A549 (cell line): ENCODE results near the gene GIMAP5. TPM values are rescaled to one million over a fixed set of nuclear protein-coding genes. Genes with fewer than 3 reads are reported as not detected.

Source experiments
- ATAC-seq, 2 experiments: fragments of 200-7000 bp in 1 of 2; fragments of >200 bp in 1 of 2; cut with Nextera tagmentation in 1 of 2; cut with Tn5 transposase in 1 of 2; 3 replicates each; pipeline versions ENCODE4 v1.8.0 to v1.9.1; 2018 to 2020; ENCODE audit warnings: mild to moderate bottlenecking in 1 of 2, moderate library complexity in 1 of 2
- CTCF ChIA-PET: fragments of 300-600 bp; sonication (Branson Sonifier 250); formaldehyde crosslinking; extraction: SDS; loops from one replicate; lab custom pipeline; 2021; ENCODE audit warnings: antibody characterized with exemption, inconsistent platforms; lab: Yijun Ruan, JAX
- POLR2A ChIA-PET: fragments of 350-600 bp; formaldehyde crosslinking; extraction: SDS; loops from one replicate; lab custom pipeline; 2021; ENCODE audit warnings: antibody characterized with exemption, inconsistent platforms; lab: Yijun Ruan, JAX
- DNase-seq, 2 experiments: peaks; one replicate each; pipeline versions ENCODE4 v3.0.0 to v3.0.0-alpha.2; 2011 to 2016; ENCODE audit warnings: low read depth in 1 of 2, low spot score in 1 of 2
- FAIRE-seq: peaks from 2 replicates; lab custom pipeline; 2011; peaks lifted over from hg19 to GRCh38; lab: Jason Lieb, UNC
- H3K27ac ChIP-seq, 2 experiments: fragments of >200 bp; sonication (Bioruptor Twin); formaldehyde crosslinking; 3 replicates each; pipeline ENCODE4 v1.5.1; 2016 to 2017
- H3K4me1 ChIP-seq: fragments of >200 bp; sonication (Bioruptor Twin); formaldehyde crosslinking; 3 replicates; pipeline ENCODE4 v1.6.1; 2016
- H3K4me2 ChIP-seq: fragments of >200 bp; sonication (Bioruptor Twin); formaldehyde crosslinking; 3 replicates; pipeline ENCODE4 v1.6.1; 2016
- H3K4me3 ChIP-seq: fragments of >200 bp; sonication (Bioruptor Twin); formaldehyde crosslinking; 3 replicates; pipeline ENCODE4 v1.5.1; 2016
- H3K9me3 ChIP-seq: fragments of >200 bp; sonication (Bioruptor Twin); formaldehyde crosslinking; 3 replicates; pipeline ENCODE4 v1.6.1; 2016
- BHLHE40 ChIP-seq: IDR thresholded peaks from 2 replicates; pipeline ENCODE4 v1.6.1; 2012; ENCODE audit warnings: low read depth, low read length, inconsistent platforms
- CBX2 ChIP-seq: fragments of 200-600 bp; sonication (generic); IDR thresholded peaks from 2 replicates; pipeline ENCODE4 v1.6.1; 2016; ENCODE audit warnings: low read depth, mild to moderate bottlenecking, borderline replicate concordance
- FOSL2 ChIP-seq, 2 experiments: fragments of 450-650 bp in 1 of 2; fragments of >200 bp in 1 of 2; sonication (Bioruptor Twin) in 1 of 2; formaldehyde crosslinking; IDR thresholded peaks; 2 replicates each; pipeline versions ENCODE4 v1.5.0 to v1.6.1; 2016 to 2020; ENCODE audit warnings: mild to moderate bottlenecking in 1 of 2, moderate library complexity in 1 of 2
- FOXS1 ChIP-seq: fragments of 250-450 bp; sonication (Bioruptor Pico); IDR thresholded peaks from 2 replicates; pipeline ENCODE4 v1.5.0; 2020; ENCODE audit warnings: mild to moderate bottlenecking, moderate library complexity
- HDAC2 ChIP-seq: fragments of 200-600 bp; sonication (generic); IDR thresholded peaks from 2 replicates; pipeline ENCODE4 v1.6.1; 2016
- HEYL ChIP-seq: fragments of 250-450 bp; sonication (Bioruptor Pico); IDR thresholded peaks from 2 replicates; pipeline ENCODE4 v1.8.0; 2021; ENCODE audit warnings: mild to moderate bottlenecking, moderate library complexity
- HOXB13 ChIP-seq: fragments of 250-450 bp; sonication (Bioruptor Pico); IDR thresholded peaks from 2 replicates; pipeline ENCODE4 v1.5.0; 2020; ENCODE audit warnings: low read depth, mild to moderate bottlenecking, moderate library complexity
- MAZ ChIP-seq: fragments of 150-350 bp; IDR thresholded peaks from 2 replicates; pipeline ENCODE4 v1.6.1; 2014; ENCODE audit warnings: antibody characterized with exemption, low read depth, low read length, borderline replicate concordance
- NPAS2 ChIP-seq: fragments of 250-450 bp; sonication (Bioruptor Pico); IDR thresholded peaks from 2 replicates; pipeline ENCODE4 v1.8.0; 2022; ENCODE audit warnings: mild to moderate bottlenecking, moderate library complexity, borderline replicate concordance
- POLR2A ChIP-seq: IDR thresholded peaks from 2 replicates; pipeline ENCODE4 v1.6.1; 2012; ENCODE audit warnings: mild to moderate bottlenecking, low read length
- TFCP2L1 ChIP-seq: fragments of 250-450 bp; sonication (Bioruptor Pico); IDR thresholded peaks from 2 replicates; pipeline ENCODE4 v1.5.0; 2021; ENCODE audit warnings: mild to moderate bottlenecking
- WGBS: methylation state at CpG from one replicate; pipeline ENCODE4 v1.1.6; 2017; ENCODE audit errors: missing lambda C conversion rate; 5-methylcytosine and 5-hydroxymethylcytosine counted together
- polyA plus RNA-seq, 4 experiments: library from polyadenylated mRNA; depleted of rRNA in 3 of 4; stranded (reverse); fragments of >200 nt; fragmentation: RNase III in 1 of 4; extraction: RNeasy Plus Mini Kit Qiagen cat#74134 plus additional on column Dnase treatment in 1 of 4; gene quantifications; 2 replicates in 3 of 4; 3 replicates in 1 of 4; pipeline ENCODE4 v1.2.3, GENCODE V29; 2011 to 2017
- TF ChIP-seq, protein P1 (sequence below): fragments of 250-450 bp; sonication (Bioruptor Pico); IDR thresholded peaks from 2 replicates; pipeline ENCODE4 v1.5.0; 2020; ENCODE audit warnings: low read depth, mild to moderate bottlenecking, moderate library complexity
- TF ChIP-seq, protein P2 (sequence below): IDR thresholded peaks from 2 replicates; pipeline ENCODE4 v1.6.1; 2012
- TF ChIP-seq, protein P3 (sequence below): fragments of >200 bp; sonication (Bioruptor Twin); formaldehyde crosslinking; IDR thresholded peaks from 3 replicates; pipeline ENCODE4 v1.6.1; 2016
- TF ChIP-seq, protein P4 (sequence below): fragments of >200 bp; sonication (Bioruptor Twin); formaldehyde crosslinking; IDR thresholded peaks from 2 replicates; pipeline ENCODE4 v1.6.1; 2016
- TF ChIP-seq, protein P5 (sequence below): IDR thresholded peaks from 2 replicates; pipeline ENCODE4 v1.6.1; 2012; ENCODE audit warnings: low read depth, borderline replicate concordance

GIMAP5 gene
- polyA plus RNA-seq, 2 of the 4 experiments (the other 2 are of a cell fraction): not detected

DNA sequence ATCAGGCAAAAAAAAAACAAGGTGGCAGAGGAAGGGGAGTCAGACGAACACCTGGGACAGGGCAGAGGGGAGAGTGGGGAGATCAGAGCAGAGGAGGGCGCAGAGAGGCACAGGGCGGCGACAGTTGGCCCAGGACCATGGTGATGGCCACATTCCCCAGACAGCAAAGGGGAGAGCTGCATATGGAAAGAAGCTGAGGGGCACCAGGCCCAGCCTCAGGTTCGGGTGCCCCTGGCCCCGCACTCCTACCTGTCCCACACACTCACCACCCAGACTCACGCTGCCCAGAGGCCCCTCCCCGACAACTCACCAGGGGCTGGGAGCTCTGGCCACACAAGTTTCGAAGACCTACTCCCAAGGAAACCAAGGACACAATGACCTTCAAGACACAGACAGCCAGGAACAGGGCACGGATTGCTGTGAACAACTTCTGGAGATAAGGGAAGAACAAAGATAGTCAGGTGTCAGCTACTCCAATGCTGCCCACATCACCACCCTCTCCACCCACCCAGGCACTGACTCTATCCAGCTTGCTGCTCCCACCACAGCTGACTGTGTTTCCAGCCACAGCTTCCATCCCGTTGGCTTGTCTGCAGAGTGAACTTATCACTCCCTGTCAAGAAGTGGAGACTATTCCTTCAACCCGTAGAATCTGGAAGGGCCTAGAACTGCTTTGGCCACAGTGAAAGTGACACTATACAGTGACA lies 54.7 kb downstream of the GIMAP5 start:
- no peaks in the 10 kb centered on the region for H3K9me3 ChIP-seq
- H3K4me1 ChIP-seq: no peaks in the 10 kb centered on the region
- no peak overlapping the region for H3K4me2 ChIP-seq
- no peak for ATAC-seq
- POLR2A ChIA-PET: no interaction called here
- CTCF ChIA-PET: interaction anchor here (0.9 to 3.0 kb wide), 2 partner anchors 13 to 194 kb away, joined by 4 to 13 read pairs; no protein-coding TSS in a partner anchor
- no peak overlapping the region for H3K4me3 ChIP-seq
- WGBS: 12% methylated on average over 11 of the region's 12 CpGs
- FAIRE-seq: no peak
- DNase-seq: no peak
- H3K27ac ChIP-seq: no peak overlapping the region
- TF ChIP-seq TFCP2L1 (CRISPR knock-in tag) (no peak), POLR2A (no peak), FOXS1 (no peak), HDAC2 (no peak), FOSL2 (IDR thresholded peaks at IDR 0.05) (no peak), FOSL2 (CRISPR knock-in tag; IDR thresholded peaks at IDR 0.05) (no peak), NPAS2 (CRISPR knock-in tag) (no peak), MAZ (no peak), CBX2 (no peak), HEYL (no peak), HOXB13 (CRISPR knock-in tag) (no peak), BHLHE40 (no peak)
- TF ChIP-seq, protein P1, sequence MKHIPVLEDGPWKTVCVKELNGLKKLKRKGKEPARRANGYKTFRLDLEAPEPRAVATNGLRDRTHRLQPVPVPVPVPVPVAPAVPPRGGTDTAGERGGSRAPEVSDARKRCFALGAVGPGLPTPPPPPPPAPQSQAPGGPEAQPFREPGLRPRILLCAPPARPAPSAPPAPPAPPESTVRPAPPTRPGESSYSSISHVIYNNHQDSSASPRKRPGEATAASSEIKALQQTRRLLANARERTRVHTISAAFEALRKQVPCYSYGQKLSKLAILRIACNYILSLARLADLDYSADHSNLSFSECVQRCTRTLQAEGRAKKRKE (CRISPR knock-in tag): no peak
- TF ChIP-seq, protein P2, sequence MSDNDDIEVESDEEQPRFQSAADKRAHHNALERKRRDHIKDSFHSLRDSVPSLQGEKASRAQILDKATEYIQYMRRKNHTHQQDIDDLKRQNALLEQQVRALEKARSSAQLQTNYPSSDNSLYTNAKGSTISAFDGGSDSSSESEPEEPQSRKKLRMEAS: no peak
- TF ChIP-seq, protein P3, sequence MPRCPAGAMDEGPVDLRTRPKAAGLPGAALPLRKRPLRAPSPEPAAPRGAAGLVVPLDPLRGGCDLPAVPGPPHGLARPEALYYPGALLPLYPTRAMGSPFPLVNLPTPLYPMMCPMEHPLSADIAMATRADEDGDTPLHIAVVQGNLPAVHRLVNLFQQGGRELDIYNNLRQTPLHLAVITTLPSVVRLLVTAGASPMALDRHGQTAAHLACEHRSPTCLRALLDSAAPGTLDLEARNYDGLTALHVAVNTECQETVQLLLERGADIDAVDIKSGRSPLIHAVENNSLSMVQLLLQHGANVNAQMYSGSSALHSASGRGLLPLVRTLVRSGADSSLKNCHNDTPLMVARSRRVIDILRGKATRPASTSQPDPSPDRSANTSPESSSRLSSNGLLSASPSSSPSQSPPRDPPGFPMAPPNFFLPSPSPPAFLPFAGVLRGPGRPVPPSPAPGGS: no peak
- TF ChIP-seq, protein P4, sequence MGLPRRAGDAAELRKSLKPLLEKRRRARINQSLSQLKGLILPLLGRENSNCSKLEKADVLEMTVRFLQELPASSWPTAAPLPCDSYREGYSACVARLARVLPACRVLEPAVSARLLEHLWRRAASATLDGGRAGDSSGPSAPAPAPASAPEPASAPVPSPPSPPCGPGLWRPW: no peak
- TF ChIP-seq, protein P5, sequence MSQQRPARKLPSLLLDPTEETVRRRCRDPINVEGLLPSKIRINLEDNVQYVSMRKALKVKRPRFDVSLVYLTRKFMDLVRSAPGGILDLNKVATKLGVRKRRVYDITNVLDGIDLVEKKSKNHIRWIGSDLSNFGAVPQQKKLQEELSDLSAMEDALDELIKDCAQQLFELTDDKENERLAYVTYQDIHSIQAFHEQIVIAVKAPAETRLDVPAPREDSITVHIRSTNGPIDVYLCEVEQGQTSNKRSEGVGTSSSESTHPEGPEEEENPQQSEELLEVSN: no peak

Other genes starting within 250 kb of the GIMAP5 start
- not detected in 2 replicates for gene GIMAP7, start 222.5 kb upstream of the GIMAP5 start, polyA plus RNA-seq (2011; rRNA removed)
- not detected in 3 replicates for gene GIMAP7, start 222.5 kb upstream of the GIMAP5 start, polyA plus RNA-seq (2017; fragmentation: RNase III; extraction: RNeasy Plus Mini Kit Qiagen cat#74134 plus additional on column Dnase treatment)
- not detected in 2 replicates for gene GIMAP4, start 170.0 kb upstream of the GIMAP5 start, polyA plus RNA-seq (2011; rRNA removed)
- gene GIMAP4, start 170.0 kb upstream of the GIMAP5 start, polyA plus RNA-seq (2017; fragmentation: RNase III; extraction: RNeasy Plus Mini Kit Qiagen cat#74134 plus additional on column Dnase treatment): not detected in 3 replicates
- gene GIMAP6, start 105.0 kb upstream of the GIMAP5 start, polyA plus RNA-seq (2011; rRNA removed): not detected in 2 replicates
- not detected in 3 replicates for gene GIMAP6, start 105.0 kb upstream of the GIMAP5 start, polyA plus RNA-seq (2017; fragmentation: RNase III; extraction: RNeasy Plus Mini Kit Qiagen cat#74134 plus additional on column Dnase treatment)
- 0.12 and 0.14 TPM in 2 replicates for gene GIMAP2, start 51.7 kb upstream of the GIMAP5 start, polyA plus RNA-seq (2011; rRNA removed)
- 0.12 TPM in 1 of 3 replicates, not detected in the others for gene GIMAP2, start 51.7 kb upstream of the GIMAP5 start, polyA plus RNA-seq (2017; fragmentation: RNase III; extraction: RNeasy Plus Mini Kit Qiagen cat#74134 plus additional on column Dnase treatment)
- gene GIMAP1, start 20.8 kb upstream of the GIMAP5 start, polyA plus RNA-seq (2011; rRNA removed): not detected in 2 replicates
- gene GIMAP1, start 20.8 kb upstream of the GIMAP5 start, polyA plus RNA-seq (2017; fragmentation: RNase III; extraction: RNeasy Plus Mini Kit Qiagen cat#74134 plus additional on column Dnase treatment): not detected in 3 replicates
- 0.10 and 0.26 TPM in 2 replicates for gene TMEM176B, start 62.9 kb downstream of the GIMAP5 start, polyA plus RNA-seq (2011; rRNA removed)
- not detected in 3 replicates for gene TMEM176B, start 62.9 kb downstream of the GIMAP5 start, polyA plus RNA-seq (2017; fragmentation: RNase III; extraction: RNeasy Plus Mini Kit Qiagen cat#74134 plus additional on column Dnase treatment)
- 0.05 TPM in 1 of 2 replicates, not detected in the other for gene TMEM176A, start 63.4 kb downstream of the GIMAP5 start, polyA plus RNA-seq (2011; rRNA removed)
- gene TMEM176A, start 63.4 kb downstream of the GIMAP5 start, polyA plus RNA-seq (2017; fragmentation: RNase III; extraction: RNeasy Plus Mini Kit Qiagen cat#74134 plus additional on column Dnase treatment): not detected in 3 replicates
- gene AOC1, start 115.1 kb downstream of the GIMAP5 start, polyA plus RNA-seq (2011; rRNA removed): not detected in 2 replicates
- gene AOC1, start 115.1 kb downstream of the GIMAP5 start, polyA plus RNA-seq (2017; fragmentation: RNase III; extraction: RNeasy Plus Mini Kit Qiagen cat#74134 plus additional on column Dnase treatment): not detected in 3 replicates
- 0.26 and 0.44 TPM in 2 replicates for gene KCNH2, start 240.9 kb downstream of the GIMAP5 start, polyA plus RNA-seq (2011; rRNA removed)
- gene KCNH2, start 240.9 kb downstream of the GIMAP5 start, polyA plus RNA-seq (2017; fragmentation: RNase III; extraction: RNeasy Plus Mini Kit Qiagen cat#74134 plus additional on column Dnase treatment): 0.41 to 0.45 TPM (median 0.41 TPM) in 3 replicates